Rectal smooth muscle tissue (tissue), 1 donor: ENCODE measurements around the gene CAMTA1.

ENCODE experiments used
- H3K27ac ChIP-seq: one replicate; pipeline ENCODE4 v1.7.0; 2013; ENCODE audit warnings: low read depth, low read length, inconsistent platforms
- H3K27me3 ChIP-seq: one replicate; pipeline ENCODE4 v1.7.0; 2013; ENCODE audit warnings: low read length; ENCODE audit not compliant: control insufficient read depth, insufficient read depth
- H3K36me3 ChIP-seq: one replicate; pipeline ENCODE4 v1.7.0; 2013; ENCODE audit warnings: low read length; ENCODE audit not compliant: control insufficient read depth, insufficient read depth
- H3K4me1 ChIP-seq: one replicate; pipeline ENCODE4 v1.7.0; 2013; ENCODE audit warnings: low read length; ENCODE audit not compliant: control insufficient read depth, insufficient read depth
- H3K4me3 ChIP-seq: one replicate; pipeline ENCODE4 v1.7.0; 2013; ENCODE audit warnings: low read length
- H3K9ac ChIP-seq: one replicate; pipeline ENCODE4 v1.7.0; 2013; ENCODE audit warnings: low read length

CAMTA1 gene

GRCh38 chr1:6864166-6864565, 78.9 kb downstream of the CAMTA1 start:
- Histone ChIP-seq H3K27ac (no peak overlapping the region), H3K9ac (no peak overlapping the region), H3K36me3 (no peaks in the 10 kb centered on the region), H3K4me3 (no peak overlapping the region), H3K4me1 (no peaks in the 10 kb centered on the region), H3K27me3 (no peaks in the 10 kb centered on the region)

- H3K9ac ChIP-seq = no peak overlapping the region
- H3K27ac ChIP-seq = no peak overlapping the region
- no peaks in the 10 kb centered on the region for H3K27me3 ChIP-seq
- no peak overlapping the region for H3K4me3 ChIP-seq
- no peaks in the 10 kb centered on the region for H3K36me3 ChIP-seq
- no peaks in the 10 kb centered on the region for H3K4me1 ChIP-seq
These were observed 81.6 kb downstream of the CAMTA1 start for GRCh38 chr1:6866825-6867224.

DNA sequence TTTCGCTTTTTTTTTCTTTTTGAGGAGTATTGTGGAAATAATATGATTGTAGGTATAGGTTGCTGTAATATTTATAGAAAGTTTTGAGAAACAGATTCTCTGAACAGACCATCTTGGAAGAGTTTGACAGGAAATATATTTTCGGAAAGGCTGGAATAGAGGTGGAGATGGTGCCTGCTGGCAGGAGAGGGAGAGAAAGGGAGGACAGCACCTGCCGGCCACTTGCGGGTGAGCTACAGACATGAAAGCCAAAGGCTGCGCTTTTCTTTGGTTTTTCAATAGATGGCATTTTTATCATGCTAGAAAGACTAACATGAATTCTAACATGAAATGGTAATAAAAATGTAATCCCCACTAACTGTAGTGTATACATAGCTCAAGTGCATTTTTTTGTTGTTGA, 82.1 kb downstream of the CAMTA1 start:
- Histone ChIP-seq H3K9ac (no peak overlapping the region), H3K36me3 (no peaks in the 10 kb centered on the region), H3K27me3 (no peaks in the 10 kb centered on the region), H3K4me3 (no peak overlapping the region), H3K4me1 (no peaks in the 10 kb centered on the region), H3K27ac (no peak overlapping the region)

DNA sequence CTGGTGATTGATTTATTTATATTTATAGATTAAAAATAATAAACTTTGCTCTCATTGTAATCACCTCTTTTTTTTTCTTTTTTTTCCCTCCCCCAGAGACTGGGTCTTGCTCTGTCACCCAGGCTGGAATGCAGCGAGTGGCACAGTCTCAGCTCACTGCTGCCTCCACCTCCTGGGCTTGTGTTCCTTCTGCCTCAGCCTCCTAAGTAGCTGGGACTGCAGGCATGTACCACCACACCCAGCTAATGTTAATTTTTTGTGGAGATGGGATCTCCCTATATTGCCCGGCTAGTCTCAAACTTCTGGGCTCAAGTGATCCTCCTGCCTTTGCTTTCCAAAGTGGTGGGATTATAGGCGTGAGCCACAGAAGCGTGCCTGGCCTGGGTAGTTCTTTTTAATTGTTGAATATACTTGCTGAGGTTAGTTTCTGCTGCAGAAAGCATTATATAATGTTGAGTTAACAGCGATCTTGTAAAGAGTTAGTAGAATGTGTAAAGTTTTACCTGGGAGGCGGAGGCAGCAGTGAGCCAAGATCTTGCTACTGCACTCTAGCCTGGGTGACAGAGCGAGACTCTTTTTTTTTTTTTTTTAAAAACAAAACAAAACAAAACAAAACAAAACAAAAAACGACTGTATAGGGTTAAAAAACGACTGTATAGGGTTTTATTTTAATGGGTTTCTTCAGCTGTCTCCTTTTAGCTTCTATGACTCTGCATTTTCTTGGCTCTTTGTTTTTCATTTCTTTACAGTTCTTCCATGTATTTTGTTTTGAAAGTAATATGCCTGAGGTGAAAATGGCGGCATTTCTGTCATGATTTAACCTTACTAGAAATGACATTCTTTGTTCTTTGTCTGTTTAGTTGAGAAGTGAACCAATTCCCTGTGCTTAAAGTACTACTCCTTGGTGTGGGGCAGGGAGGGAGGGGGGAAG, 82.7 kb downstream of the CAMTA1 start:
- Histone ChIP-seq H3K27me3 (no peaks in the 10 kb centered on the region), H3K36me3 (no peaks in the 10 kb centered on the region), H3K4me1 (no peaks in the 10 kb centered on the region), H3K4me3 (no peak overlapping the region), H3K27ac (no peak overlapping the region), H3K9ac (no peak overlapping the region)

DNA sequence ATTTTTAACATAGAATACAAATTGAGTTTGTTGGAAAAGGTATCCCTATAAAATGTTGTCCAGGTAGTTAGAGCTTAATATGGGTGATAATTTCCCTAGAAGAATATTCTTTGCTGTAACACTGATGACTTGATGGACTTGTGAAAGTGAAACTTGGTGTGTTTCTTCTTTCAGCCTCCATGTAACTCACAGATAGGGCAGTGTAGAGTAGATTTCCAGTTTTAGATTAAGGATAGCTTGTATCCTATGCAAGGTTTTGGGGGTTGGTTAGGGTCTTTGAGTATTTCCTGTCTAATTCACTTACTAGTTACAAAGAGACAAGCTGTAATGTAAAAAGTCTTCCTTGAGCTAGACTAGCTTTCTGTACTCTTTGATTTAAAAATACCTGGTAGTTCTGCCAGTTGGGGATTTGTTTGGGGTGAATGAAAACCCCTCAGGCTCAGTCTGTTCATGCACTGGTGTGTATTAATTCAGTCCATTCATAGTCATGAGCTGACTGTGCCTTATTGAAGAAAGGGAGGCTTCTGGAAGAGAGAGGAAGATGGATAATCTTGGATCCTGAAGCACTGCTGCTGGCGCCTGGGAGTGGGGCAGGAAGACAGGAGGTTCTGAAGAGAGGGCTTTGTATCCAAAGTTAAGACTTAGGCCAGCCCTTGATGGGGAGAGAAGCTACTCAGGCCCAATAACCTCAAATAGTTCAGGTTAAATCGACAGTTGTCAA, 83.6 kb downstream of the CAMTA1 start:
- H3K27ac ChIP-seq = no peak overlapping the region
- no peaks in the 10 kb centered on the region for H3K27me3 ChIP-seq
- H3K4me3 ChIP-seq = no peak overlapping the region
- H3K4me1 ChIP-seq = no peaks in the 10 kb centered on the region
- H3K9ac ChIP-seq = no peak overlapping the region
- H3K36me3 ChIP-seq = no peaks in the 10 kb centered on the region

DNA sequence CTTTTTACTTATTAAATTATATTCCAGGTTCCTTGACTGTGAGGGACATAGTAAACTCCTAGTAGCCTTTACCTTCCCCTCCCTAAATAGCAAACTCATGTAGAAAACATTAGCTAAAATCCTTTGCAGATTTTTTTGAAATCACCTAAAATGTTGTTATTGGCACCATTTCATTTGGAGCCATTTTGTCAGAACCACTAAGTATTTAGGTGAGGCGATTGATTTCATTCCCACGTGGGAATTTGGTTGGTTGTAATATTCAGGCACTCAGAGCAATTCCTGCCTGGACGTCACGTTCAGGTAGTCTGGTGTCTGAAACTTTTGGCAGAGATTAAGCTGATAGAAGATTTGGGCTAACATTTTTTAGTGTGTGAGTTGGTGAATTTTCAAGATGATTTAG, 84.3 kb downstream of the CAMTA1 start:
- no peaks in the 10 kb centered on the region for H3K27me3 ChIP-seq
- H3K4me1 ChIP-seq = no peaks in the 10 kb centered on the region
- H3K36me3 ChIP-seq = no peaks in the 10 kb centered on the region
- no peak overlapping the region for H3K27ac ChIP-seq
- H3K4me3 ChIP-seq = no peak overlapping the region
- no peak overlapping the region for H3K9ac ChIP-seq

DNA sequence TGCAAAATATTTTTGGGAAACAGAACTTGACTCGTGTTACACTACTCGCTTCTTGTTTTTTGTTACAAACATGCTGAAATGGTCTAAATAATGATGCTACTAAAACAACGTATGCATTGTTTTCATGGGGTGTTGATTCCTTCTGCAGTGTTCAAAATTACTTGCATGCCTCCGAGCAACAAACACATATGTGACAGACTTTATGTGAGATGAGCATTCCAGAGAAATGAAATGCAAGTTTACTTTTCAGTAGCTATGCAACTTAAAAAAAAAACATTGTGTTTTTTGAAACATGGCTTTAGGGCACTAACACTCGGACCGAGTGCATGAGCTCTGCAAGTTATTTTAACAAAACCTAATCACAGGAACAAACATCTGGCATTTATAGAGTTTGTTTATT, 84.8 kb downstream of the CAMTA1 start:
- H3K27ac ChIP-seq = no peak overlapping the region
- no peaks in the 10 kb centered on the region for H3K4me1 ChIP-seq
- no peak overlapping the region for H3K9ac ChIP-seq
- H3K4me3 ChIP-seq = no peak overlapping the region
- no peaks in the 10 kb centered on the region for H3K36me3 ChIP-seq
- H3K27me3 ChIP-seq = no peaks in the 10 kb centered on the region

- Histone ChIP-seq H3K9ac (no peak overlapping the region), H3K4me3 (no peak overlapping the region), H3K27me3 (no peaks in the 10 kb centered on the region), H3K4me1 (no peaks in the 10 kb centered on the region), H3K36me3 (no peaks in the 10 kb centered on the region), H3K27ac (no peak overlapping the region)
These were observed 85.3 kb downstream of the CAMTA1 start for GRCh38 chr1:6870571-6870970.

GRCh38 chr1:6871300-6871972, 86.2 kb downstream of the CAMTA1 start:
- Histone ChIP-seq H3K9ac (no peak overlapping the region), H3K36me3 (no peaks in the 10 kb centered on the region), H3K4me1 (no peaks in the 10 kb centered on the region), H3K4me3 (no peak overlapping the region), H3K27ac (no peak overlapping the region), H3K27me3 (no peaks in the 10 kb centered on the region)

DNA sequence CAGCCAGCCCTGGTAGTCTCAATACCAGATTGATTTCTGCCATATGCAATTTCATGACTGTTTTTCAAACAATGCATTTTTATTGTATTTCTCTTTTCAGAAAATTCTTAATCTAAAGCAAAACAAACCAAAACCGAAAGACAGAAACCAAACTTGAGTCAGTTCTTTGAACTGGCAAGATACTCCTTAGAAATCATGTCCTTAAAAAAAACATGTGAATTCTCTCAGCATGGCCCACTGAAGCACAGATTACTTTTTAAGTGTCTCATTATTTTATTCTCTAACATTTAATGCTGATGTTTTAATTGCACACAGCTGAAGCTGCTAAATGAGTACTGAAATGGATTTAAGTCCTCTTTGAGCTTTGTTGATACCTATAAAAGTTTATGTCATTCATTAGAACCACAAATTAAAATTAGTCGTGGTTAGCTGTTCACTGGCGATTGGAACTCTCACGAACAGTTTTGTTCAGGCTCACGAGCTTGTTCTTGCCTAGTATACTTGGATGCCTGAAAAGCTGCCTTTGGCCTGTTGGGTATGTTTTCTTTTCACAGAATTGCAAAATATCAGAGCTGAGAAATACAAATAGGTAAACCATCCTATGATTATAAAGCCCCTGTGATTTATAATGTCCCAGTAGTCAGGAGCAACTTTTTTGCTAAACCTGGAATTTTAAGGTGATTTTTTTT, 87.5 kb downstream of the CAMTA1 start:
- no peak overlapping the region for H3K27ac ChIP-seq
- H3K9ac ChIP-seq = no peak overlapping the region
- H3K4me3 ChIP-seq = no peak overlapping the region
- no peaks in the 10 kb centered on the region for H3K36me3 ChIP-seq
- no peaks in the 10 kb centered on the region for H3K27me3 ChIP-seq
- no peaks in the 10 kb centered on the region for H3K4me1 ChIP-seq

- H3K36me3 ChIP-seq = no peaks in the 10 kb centered on the region
- no peak overlapping the region for H3K9ac ChIP-seq
- H3K27me3 ChIP-seq = no peaks in the 10 kb centered on the region
- no peak overlapping the region for H3K27ac ChIP-seq
- no peak overlapping the region for H3K4me3 ChIP-seq
- no peaks in the 10 kb centered on the region for H3K4me1 ChIP-seq
These were observed 88.2 kb downstream of the CAMTA1 start for GRCh38 chr1:6873298-6874015.
